HEK293 (cell line): ENCODE results near the gene VARS1.

Source experiments
- BCL11A ChIP-seq: fragments of 450-650 bp; formaldehyde crosslinking; IDR thresholded peaks from 2 replicates; pipeline ENCODE4 v1.5.1; 2016; ENCODE audit warnings: low read depth, missing biosample characterization, missing genetic modification characterization
- GFI1B ChIP-seq: fragments of 450-650 bp; formaldehyde crosslinking; IDR thresholded peaks from 2 replicates; pipeline ENCODE4 v1.5.1; 2016; ENCODE audit warnings: missing biosample characterization, missing genetic modification characterization
- KLF17 ChIP-seq: fragments of 450-650 bp; formaldehyde crosslinking; IDR thresholded peaks from 2 replicates; pipeline ENCODE4 v1.5.1; 2016; ENCODE audit warnings: missing biosample characterization, missing genetic modification characterization
- MEIS1 ChIP-seq: sonication (generic); formaldehyde crosslinking; IDR thresholded peaks from 2 replicates; pipeline ENCODE4 v1.8.1; 2022; ENCODE audit warnings: missing genetic modification reagents, mild to moderate bottlenecking, borderline replicate concordance
- OVOL3 ChIP-seq: fragments of 450-650 bp; formaldehyde crosslinking; IDR thresholded peaks from 2 replicates; pipeline ENCODE4 v1.5.1; 2016; ENCODE audit warnings: missing biosample characterization, missing genetic modification characterization
- PATZ1 ChIP-seq: fragments of 450-650 bp; formaldehyde crosslinking; IDR thresholded peaks from 2 replicates; pipeline ENCODE4 v1.5.1; 2016; ENCODE audit warnings: missing biosample characterization, missing genetic modification characterization
- PRDM10 ChIP-seq: fragments of 450-650 bp; formaldehyde crosslinking; IDR thresholded peaks from 2 replicates; pipeline ENCODE4 v1.5.1; 2016; ENCODE audit warnings: missing biosample characterization, missing genetic modification characterization
- ZFP69B ChIP-seq: fragments of 450-650 bp; formaldehyde crosslinking; IDR thresholded peaks from 2 replicates; pipeline ENCODE4 v1.5.1; 2016; ENCODE audit warnings: missing biosample characterization, missing genetic modification characterization
- ZIC2 ChIP-seq: fragments of 450-650 bp; formaldehyde crosslinking; IDR thresholded peaks from 2 replicates; pipeline ENCODE4 v1.5.1; 2016; ENCODE audit warnings: missing biosample characterization, missing genetic modification characterization
- ZNF140 ChIP-seq: fragments of 450-650 bp; formaldehyde crosslinking; IDR thresholded peaks from 2 replicates; pipeline ENCODE4 v1.5.1; 2016; ENCODE audit warnings: missing biosample characterization, missing genetic modification characterization
- ZNF174 ChIP-seq: fragments of 450-650 bp; formaldehyde crosslinking; IDR thresholded peaks from 2 replicates; pipeline ENCODE4 v1.5.0; 2017; ENCODE audit warnings: missing biosample characterization, mild to moderate bottlenecking, missing genetic modification characterization
- ZNF221 ChIP-seq: fragments of 450-650 bp; formaldehyde crosslinking; IDR thresholded peaks from 2 replicates; pipeline ENCODE4 v1.5.1; 2017; ENCODE audit warnings: missing biosample characterization, missing genetic modification characterization, borderline replicate concordance
- ZNF239 ChIP-seq: fragments of 450-650 bp; formaldehyde crosslinking; IDR thresholded peaks from 2 replicates; pipeline ENCODE4 v1.5.1; 2016; ENCODE audit warnings: missing biosample characterization, missing genetic modification characterization
- ZNF280D ChIP-seq: fragments of 450-650 bp; formaldehyde crosslinking; IDR thresholded peaks from 2 replicates; pipeline ENCODE4 v1.5.1; 2016; ENCODE audit warnings: missing biosample characterization, missing genetic modification characterization
- ZNF302 ChIP-seq: fragments of 450-650 bp; formaldehyde crosslinking; IDR thresholded peaks from 2 replicates; pipeline ENCODE4 v1.5.1; 2016; ENCODE audit warnings: missing biosample characterization, missing genetic modification characterization, low read depth
- ZNF423 ChIP-seq: fragments of 450-650 bp; formaldehyde crosslinking; IDR thresholded peaks from 2 replicates; pipeline ENCODE4 v1.5.1; 2016; ENCODE audit warnings: missing biosample characterization, missing genetic modification characterization
- ZNF488 ChIP-seq: fragments of 450-650 bp; formaldehyde crosslinking; IDR thresholded peaks from 2 replicates; pipeline ENCODE4 v1.5.1; 2016; ENCODE audit warnings: missing biosample characterization, missing genetic modification characterization
- ZNF514 ChIP-seq: fragments of 450-650 bp; formaldehyde crosslinking; IDR thresholded peaks from 2 replicates; pipeline ENCODE4 v1.5.1; 2016; ENCODE audit warnings: missing biosample characterization, missing genetic modification characterization
- ZNF549 ChIP-seq: fragments of 450-650 bp; IDR thresholded peaks from 2 replicates; pipeline ENCODE4 v1.5.1; 2018; ENCODE audit warnings: missing biosample characterization, missing genetic modification characterization, mild to moderate bottlenecking, inconsistent platforms, moderate library complexity
- ZNF560 ChIP-seq: fragments of 450-650 bp; formaldehyde crosslinking; IDR thresholded peaks from 2 replicates; pipeline ENCODE4 v1.5.1; 2017; ENCODE audit warnings: missing biosample characterization, missing genetic modification characterization, borderline replicate concordance
- ZNF610 ChIP-seq: fragments of 450-650 bp; formaldehyde crosslinking; IDR thresholded peaks from 2 replicates; pipeline ENCODE4 v1.5.1; 2016; ENCODE audit warnings: missing biosample characterization, missing genetic modification characterization, borderline replicate concordance
- ZNF639 ChIP-seq: fragments of 450-650 bp; formaldehyde crosslinking; IDR thresholded peaks from 2 replicates; pipeline ENCODE4 v1.5.1; 2016; ENCODE audit warnings: missing biosample characterization, missing genetic modification characterization
- ZNF658 ChIP-seq: fragments of 450-650 bp; formaldehyde crosslinking; IDR thresholded peaks from 2 replicates; pipeline ENCODE4; 2016; ENCODE audit warnings: missing biosample characterization, missing genetic modification characterization
- ZNF664 ChIP-seq: fragments of 450-650 bp; formaldehyde crosslinking; IDR thresholded peaks from 2 replicates; pipeline ENCODE4 v1.5.1; 2016; ENCODE audit warnings: missing biosample characterization, missing genetic modification characterization
- ZNF701 ChIP-seq: fragments of 450-650 bp; formaldehyde crosslinking; IDR thresholded peaks from 2 replicates; pipeline ENCODE4 v1.5.1; 2016; ENCODE audit warnings: missing biosample characterization, missing genetic modification characterization
- ZNF747 ChIP-seq: fragments of 450-650 bp; formaldehyde crosslinking; IDR thresholded peaks from 2 replicates; pipeline ENCODE4 v1.5.1; 2016; ENCODE audit warnings: missing biosample characterization, missing genetic modification characterization
- ZNF830 ChIP-seq: fragments of 450-650 bp; IDR thresholded peaks from 2 replicates; pipeline ENCODE4 v1.5.0; 2018; ENCODE audit warnings: missing biosample characterization, missing genetic modification characterization, low read depth, mild to moderate bottlenecking, moderate library complexity

The VARS1 gene

GRCh38 chr6:31826793-31827285 is 31.3 kb upstream of the VARS1 start (continued):
- TF ChIP-seq ZNF280D (tag by site-specific recombination) (no peak), MEIS1 (CRISPR knock-in tag) (no peak), OVOL3 (tag by site-specific recombination) (no peak), GFI1B (no peak), ZNF140 (tag by site-specific recombination) (no peak), ZIC2 (tag by site-specific recombination) (no peak), ZNF701 (no peak), ZNF610 (tag by site-specific recombination) (peak; percentile 97), ZNF560 (tag by site-specific recombination) (no peak), PATZ1 (tag by site-specific recombination) (no peak), ZNF664 (tag by site-specific recombination) (no peak), PRDM10 (tag by site-specific recombination) (peak; percentile 94), ZNF514 (tag by site-specific recombination) (no peak), ZNF174 (tag by site-specific recombination) (no peak), ZFP69B (tag by site-specific recombination) (peak; percentile 81), ZNF488 (tag by site-specific recombination) (no peak), ZNF239 (no peak), ZNF423 (tag by site-specific recombination) (peak; percentile 43; the same call in 1 of the 2 replicates), ZNF830 (tag by site-specific recombination) (no peak), ZNF302 (no peak), BCL11A (no peak), ZNF747 (tag by site-specific recombination) (no peak), ZNF639 (tag by site-specific recombination) (peak; percentile 81; the same call in 1 of the 2 replicates), ZNF221 (tag by site-specific recombination) (no peak), ZNF549 (tag by site-specific recombination) (no peak), ZNF658 (tag by site-specific recombination) (no peak), KLF17 (peak; percentile 81; the same call in 1 of the 2 replicates)
- TF ChIP-seq, all 188 proteins: peak for 45
